ENCODE results near the gene IGSF8. TPM values are rescaled to one million over a fixed set of nuclear protein-coding genes. Genes with fewer than 3 reads are reported as not detected.
"Not testable (repeated sequence)": the region's sequence is repeated elsewhere in the genome, so short reads cannot be mapped to it uniquely, and the experiment has no call there.

Gene IGSF8
- total and polyA plus RNA-seq, 2 experiments from 2014 or later = 32.9 to 52.2 TPM

- TF ChIP-seq EZH2phosphoT487 (IDR thresholded peaks at IDR 0.05; ENCODE audit: insufficient read depth, low read depth) = no peak
- no peak for TF ChIP-seq EZH2 (IDR thresholded peaks at IDR 0.05; ENCODE audit: insufficient read depth, poor library complexity, severe bottlenecking)
- WGBS, 2 experiments (ENCODE audit: low coverage in 1 of 2, low lambda C conversion rate in 2 of 2, missing lambda C conversion rate in 2 of 2) = 92 to 93% methylated on average over 8 to 9 of the region's 9 CpGs
- Histone ChIP-seq H3K27me3 (replicated peaks; ENCODE audit: insufficient read depth) (no peaks in the 10 kb centered on the region), H3K9ac (no peak overlapping the region), H3F3A (ENCODE audit: insufficient read depth) (peaks cover 11% of the 10 kb centered on the region), H4K20me1 (ENCODE audit: insufficient read depth) (no peaks in the 10 kb centered on the region), H3K4me1 (ENCODE audit: insufficient read depth) (peaks cover 44% of the 10 kb centered on the region), H3K36me3 (ENCODE audit: low read depth) (no peaks in the 10 kb centered on the region), H3K9me2 (ENCODE audit: insufficient read depth) (no peaks in the 10 kb centered on the region), H3K9me3 (ENCODE audit: low read depth) (no peaks in the 10 kb centered on the region), H3K4me3 (no peak overlapping the region), H3K4me2 (ENCODE audit: unreplicated experiment) (peak overlapping the region; percentile 30), H3K79me2 (ENCODE audit: insufficient read depth) (no peaks in the 10 kb centered on the region), H3K27ac (no peak overlapping the region), H2AFZ (no peak overlapping the region)
- in situ Hi-C loops (cut with MboI) = no loop called here
- DNase-seq = no peak
These were observed 29.0 kb upstream of the IGSF8 start for GRCh38 chr1:160127381-160127780.

DNA sequence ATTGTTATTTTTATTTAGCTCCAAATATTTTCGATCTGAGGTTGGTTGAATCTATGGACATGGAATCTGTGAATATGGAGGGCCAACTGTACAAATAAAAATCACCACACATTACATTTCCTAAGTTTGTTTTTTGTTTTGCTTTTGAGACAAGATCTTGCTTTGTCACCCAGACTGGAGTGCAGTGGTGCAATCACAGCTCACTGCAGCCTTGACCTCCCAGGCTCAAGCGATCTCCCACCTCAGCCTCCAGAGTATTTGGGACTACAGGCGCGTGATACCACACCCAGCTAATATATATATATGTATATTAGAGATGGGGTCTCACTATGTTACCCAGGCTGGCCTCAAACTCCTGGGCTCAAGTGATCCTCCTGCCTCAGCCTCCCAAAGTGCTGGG, 27.9 kb upstream of the IGSF8 start:
- DNase-seq; H3K79me2 ChIP-seq (ENCODE audit: insufficient read depth); H3K36me3 ChIP-seq (ENCODE audit: low read depth); H3K4me3 ChIP-seq; H4K20me1 ChIP-seq (ENCODE audit: insufficient read depth); H3K9me3 ChIP-seq (ENCODE audit: low read depth); H3K27me3 ChIP-seq (replicated peaks; ENCODE audit: insufficient read depth); in situ Hi-C loops (cut with MboI); H2AFZ ChIP-seq; H3K9ac ChIP-seq; H3K9me2 ChIP-seq (ENCODE audit: insufficient read depth): not testable (repeated sequence)
- Histone ChIP-seq H3K4me1 (ENCODE audit: insufficient read depth) (peaks cover 44% of the 10 kb centered on the region), H3K27ac (peak overlapping the region; percentile 70), H3F3A (ENCODE audit: insufficient read depth) (peaks cover 11% of the 10 kb centered on the region), H3K4me2 (ENCODE audit: unreplicated experiment) (peak overlapping the region; percentile 38)
- WGBS, 2 experiments (ENCODE audit: low coverage in 1 of 2, low lambda C conversion rate in 2 of 2, missing lambda C conversion rate in 2 of 2) = 77 to 83% methylated on average over 4 of the region's 4 CpGs

DNA sequence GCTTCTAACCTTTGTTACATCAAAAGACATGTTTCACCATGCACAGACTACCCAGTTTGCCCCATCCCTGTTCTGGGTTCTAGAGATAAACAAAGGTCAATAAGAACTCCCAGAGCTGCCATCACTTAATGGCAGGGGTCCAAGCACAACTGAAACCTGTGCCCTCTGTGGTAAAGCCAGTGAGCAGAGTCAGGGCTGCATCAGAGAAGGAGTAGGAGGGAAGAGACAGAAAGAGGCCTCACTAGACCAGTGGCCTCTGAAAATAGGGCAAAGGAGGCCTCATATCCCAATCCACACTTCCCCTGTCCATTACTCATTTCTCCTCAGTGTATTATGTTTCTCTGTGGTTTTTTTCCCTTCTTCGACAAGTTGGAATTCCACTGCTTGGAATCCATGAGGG, 27.3 kb upstream of the IGSF8 start:
- Histone ChIP-seq H3K27ac (peak overlapping the region; percentile 70), H3K36me3 (ENCODE audit: low read depth) (no peaks in the 10 kb centered on the region), H3K9me2 (ENCODE audit: insufficient read depth) (no peaks in the 10 kb centered on the region), H3K4me1 (ENCODE audit: insufficient read depth) (peaks cover 44% of the 10 kb centered on the region), H3F3A (ENCODE audit: insufficient read depth) (peaks cover 11% of the 10 kb centered on the region), H3K9me3 (ENCODE audit: low read depth) (no peaks in the 10 kb centered on the region), H4K20me1 (ENCODE audit: insufficient read depth) (no peaks in the 10 kb centered on the region), H3K4me3 (no peak overlapping the region), H3K4me2 (ENCODE audit: unreplicated experiment) (peak overlapping the region; percentile 38), H3K79me2 (ENCODE audit: insufficient read depth) (no peaks in the 10 kb centered on the region), H3K9ac (no peak overlapping the region), H2AFZ (no peak overlapping the region), H3K27me3 (replicated peaks; ENCODE audit: insufficient read depth) (no peaks in the 10 kb centered on the region)
- in situ Hi-C loops (cut with MboI) = no loop called here
- peak; percentile 76 for DNase-seq
- TF ChIP-seq EZH2 (IDR thresholded peaks at IDR 0.05; ENCODE audit: insufficient read depth, poor library complexity, severe bottlenecking) = no peak
- TF ChIP-seq EZH2phosphoT487 (IDR thresholded peaks at IDR 0.05; ENCODE audit: insufficient read depth, low read depth) = no peak
- WGBS, 2 experiments (ENCODE audit: low coverage in 1 of 2, low lambda C conversion rate in 2 of 2, missing lambda C conversion rate in 2 of 2) = 13 to 27% methylated on average over 1 of the region's 1 CpG

DNA sequence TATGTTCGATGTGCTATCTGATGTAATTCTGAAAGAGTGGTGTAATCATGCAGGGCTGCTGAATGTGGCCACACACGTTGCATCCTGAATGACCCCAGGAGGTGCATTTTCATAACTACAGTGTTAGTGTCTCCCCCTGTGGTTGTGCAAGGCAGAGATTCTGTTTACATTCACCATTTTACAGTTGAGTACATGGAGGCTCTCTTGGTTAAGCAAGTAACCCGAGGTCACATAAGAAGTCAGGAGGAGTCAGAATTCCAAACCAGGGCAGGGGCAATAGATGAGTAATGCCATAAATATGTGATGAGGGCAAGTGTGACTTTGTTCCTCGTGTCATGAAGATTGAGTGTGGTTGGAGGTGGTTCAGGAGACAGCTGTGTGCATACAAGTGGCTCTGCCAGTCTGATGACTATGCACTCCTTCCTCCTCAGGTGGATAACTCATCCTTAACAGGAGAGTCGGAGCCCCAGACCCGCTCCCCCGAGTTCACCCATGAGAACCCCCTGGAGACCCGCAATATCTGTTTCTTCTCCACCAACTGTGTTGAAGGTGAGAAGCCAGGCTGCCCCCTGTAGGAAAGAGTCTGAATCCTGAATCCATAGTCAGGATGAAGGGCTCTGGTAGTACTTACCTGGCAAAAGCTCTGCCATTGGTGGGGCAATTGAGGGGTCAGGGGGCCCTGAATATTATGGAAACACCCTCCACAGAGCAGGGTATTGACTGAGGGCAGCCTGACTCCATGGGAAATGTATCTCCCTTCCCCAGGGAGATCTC, 26.5 kb upstream of the IGSF8 start:
- no peak overlapping the region for H2AFZ ChIP-seq
- H3K36me3 ChIP-seq (ENCODE audit: low read depth) = no peaks in the 10 kb centered on the region
- H3F3A ChIP-seq (ENCODE audit: insufficient read depth) = peaks cover 11% of the 10 kb centered on the region
- H3K4me2 ChIP-seq (ENCODE audit: unreplicated experiment) = peak overlapping the region; percentile 15
- H3K9ac ChIP-seq = no peak overlapping the region
- peak; percentile 90 for DNase-seq
- WGBS, 2 experiments (ENCODE audit: low coverage in 1 of 2, low lambda C conversion rate in 2 of 2, missing lambda C conversion rate in 2 of 2) = 26 to 27% methylated on average over 8 of the region's 8 CpGs
- H3K4me1 ChIP-seq (ENCODE audit: insufficient read depth) = peaks cover 44% of the 10 kb centered on the region
- no peaks in the 10 kb centered on the region for H3K27me3 ChIP-seq (replicated peaks; ENCODE audit: insufficient read depth)
- no peaks in the 10 kb centered on the region for H3K9me2 ChIP-seq (ENCODE audit: insufficient read depth)
- H4K20me1 ChIP-seq (ENCODE audit: insufficient read depth) = no peaks in the 10 kb centered on the region
- TF ChIP-seq EZH2phosphoT487 (IDR thresholded peaks at IDR 0.05; ENCODE audit: insufficient read depth, low read depth) = no peak
- no peak for TF ChIP-seq EZH2 (IDR thresholded peaks at IDR 0.05; ENCODE audit: insufficient read depth, poor library complexity, severe bottlenecking)
- no peak overlapping the region for H3K4me3 ChIP-seq
- H3K27ac ChIP-seq = peak overlapping the region; percentile 70
- in situ Hi-C loops (cut with MboI) = no loop called here
- no peaks in the 10 kb centered on the region for H3K79me2 ChIP-seq (ENCODE audit: insufficient read depth)
- no peaks in the 10 kb centered on the region for H3K9me3 ChIP-seq (ENCODE audit: low read depth)

DNA sequence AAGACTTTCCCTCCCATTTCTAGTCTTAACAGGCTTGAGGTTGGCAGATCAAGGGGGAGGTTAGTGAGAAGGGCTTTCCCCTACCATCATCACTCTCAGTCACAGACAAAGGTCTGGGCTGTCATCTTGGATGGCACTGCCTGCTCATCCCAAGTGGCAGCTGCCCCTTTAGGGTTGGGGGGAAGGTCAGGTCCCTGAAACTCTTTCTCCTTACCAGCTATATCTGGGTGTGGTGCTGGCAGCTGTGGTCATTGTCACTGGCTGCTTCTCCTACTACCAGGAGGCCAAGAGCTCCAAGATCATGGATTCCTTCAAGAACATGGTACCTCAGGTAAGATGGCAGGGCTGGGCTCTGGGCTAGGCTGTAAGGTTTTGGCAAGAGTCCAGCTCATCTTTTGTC, 25.3 kb upstream of the IGSF8 start:
- Histone ChIP-seq H2AFZ (no peak overlapping the region), H3K4me2 (ENCODE audit: unreplicated experiment) (no peak overlapping the region), H3K9me2 (ENCODE audit: insufficient read depth) (no peaks in the 10 kb centered on the region), H3K4me3 (no peak overlapping the region), H3K27ac (no peak overlapping the region; the same call in 1 of the 2 replicates), H4K20me1 (ENCODE audit: insufficient read depth) (no peaks in the 10 kb centered on the region), H3K36me3 (ENCODE audit: low read depth) (no peaks in the 10 kb centered on the region), H3K9me3 (ENCODE audit: low read depth) (no peaks in the 10 kb centered on the region), H3K27me3 (replicated peaks; ENCODE audit: insufficient read depth) (no peaks in the 10 kb centered on the region), H3F3A (ENCODE audit: insufficient read depth) (peaks cover 11% of the 10 kb centered on the region), H3K79me2 (ENCODE audit: insufficient read depth) (no peaks in the 10 kb centered on the region), H3K4me1 (ENCODE audit: insufficient read depth) (peaks cover 44% of the 10 kb centered on the region), H3K9ac (no peak overlapping the region)
- TF ChIP-seq EZH2 (IDR thresholded peaks at IDR 0.05; ENCODE audit: insufficient read depth, poor library complexity, severe bottlenecking) (no peak), EZH2phosphoT487 (IDR thresholded peaks at IDR 0.05; ENCODE audit: insufficient read depth, low read depth) (no peak)
- in situ Hi-C loops (cut with MboI) = no loop called here
- no peak for DNase-seq

Data from GM23248 (cell line).